ENCODE measurements around the gene ARL3. TPM values are rescaled to one million over a fixed set of nuclear protein-coding genes. Genes with fewer than 3 reads are reported as not detected.

ARL3 gene
- total and polyA plus RNA-seq, 2 donors: 8.5 to 17.4 TPM

DNA sequence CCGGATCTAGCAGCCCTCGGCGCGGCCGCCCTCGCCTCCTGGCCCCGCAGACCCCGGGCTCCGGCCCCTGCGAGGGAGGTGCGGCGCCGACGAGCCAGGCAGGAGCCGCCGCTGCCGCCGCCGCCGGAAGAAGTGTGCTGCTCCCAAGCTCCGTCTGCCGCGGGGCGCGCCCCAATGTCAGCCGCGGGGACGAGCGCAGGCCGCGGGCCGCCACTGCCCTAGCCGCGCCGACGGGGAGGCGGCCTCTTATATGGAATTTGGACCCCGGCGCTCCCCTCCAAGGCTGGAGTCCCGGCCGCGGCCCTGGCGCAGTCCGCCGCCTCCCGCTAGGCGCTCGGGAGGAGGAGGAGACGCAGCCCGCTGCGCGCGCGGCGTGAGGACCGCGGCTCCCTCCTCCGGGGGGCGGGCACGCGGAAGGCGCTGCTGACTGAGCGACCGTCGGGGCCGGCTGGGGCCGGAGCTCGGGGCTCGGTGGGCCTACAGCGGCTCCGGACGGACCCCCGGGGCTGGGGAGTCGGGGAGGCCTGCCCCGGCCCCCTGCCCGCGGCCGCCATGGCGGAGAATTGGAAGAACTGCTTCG lies 70.0 kb downstream of the ARL3 start, which contains the start of gene TRIM8:
TSS of gene TRIM8 (plus strand) at position 414 of the 580 bp plus-strand sequence. CDS start at position 553, 139 bp downstream.
- H3K36me3 ChIP-seq (ENCODE audit: insufficient read depth): no peaks in the 10 kb centered on the region
- H3K4me3 ChIP-seq (ENCODE audit: low read depth, low read length): peak within 1 kb of the TSS; percentile 89
- under 1% methylated on average over 80 of the region's 80 CpGs for WGBS
- no peak for DNase-seq (ENCODE audit: extremely low spot score)
- H3K4me1 ChIP-seq (ENCODE audit: insufficient read depth): no peaks in the 10 kb centered on the region
- peak within 1 kb of the TSS; percentile 98 for H3K27ac ChIP-seq (ENCODE audit: low read depth)

DNA sequence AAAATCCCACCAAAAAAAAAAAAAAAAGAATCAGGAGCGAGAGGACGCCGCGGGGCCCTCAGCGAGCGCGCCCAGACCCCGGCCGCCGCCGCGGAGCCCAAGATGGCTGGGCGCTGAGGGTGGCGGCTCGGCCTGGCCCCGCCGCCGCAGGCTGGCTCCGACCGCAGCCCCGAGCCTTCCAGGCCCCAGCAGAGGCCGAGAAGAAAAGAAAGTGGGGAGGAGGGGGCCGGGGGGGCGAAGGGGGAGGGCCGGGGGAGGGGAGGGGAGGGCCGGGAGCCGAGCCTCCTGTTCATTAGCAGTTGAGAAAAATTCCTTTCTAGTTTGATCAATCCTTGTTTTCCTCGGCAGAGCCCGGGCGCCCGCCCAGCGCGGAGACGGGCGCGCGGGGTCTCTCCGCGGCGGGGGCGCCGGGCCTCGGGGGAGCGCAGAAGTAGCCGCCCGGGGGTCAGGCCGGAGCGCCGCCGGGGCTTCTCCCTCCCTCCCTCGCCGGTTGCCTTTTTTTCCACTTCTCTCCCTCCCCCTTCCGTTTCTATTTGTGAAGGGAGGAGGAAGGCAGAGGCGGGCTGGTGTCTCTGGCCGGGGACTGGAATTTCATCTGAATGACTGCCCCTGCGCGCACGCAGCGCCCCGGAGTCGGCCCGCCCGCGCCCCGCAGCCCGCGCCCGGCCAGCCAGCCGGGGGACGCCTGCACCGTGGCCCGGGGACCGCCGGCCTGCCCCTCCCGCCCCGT lies 70.7 kb downstream of the ARL3 start:
- Histone ChIP-seq H3K27ac (ENCODE audit: low read depth) (peak overlapping the region; percentile 98), H3K36me3 (ENCODE audit: insufficient read depth) (no peaks in the 10 kb centered on the region), H3K4me1 (ENCODE audit: insufficient read depth) (no peaks in the 10 kb centered on the region), H3K4me3 (ENCODE audit: low read depth, low read length) (peak overlapping the region; percentile 89)
- under 1% methylated on average over 72 of the region's 76 CpGs for WGBS
- no peak for DNase-seq (ENCODE audit: extremely low spot score)

- DNase-seq (ENCODE audit: extremely low spot score): no peak
- under 1% methylated on average over 45 of the region's 45 CpGs for WGBS
- H3K36me3 ChIP-seq (ENCODE audit: insufficient read depth): no peaks in the 10 kb centered on the region
- H3K27ac ChIP-seq (ENCODE audit: low read depth): peak overlapping the region; percentile 98
- no peaks in the 10 kb centered on the region for H3K4me1 ChIP-seq (ENCODE audit: insufficient read depth)
- peak overlapping the region; percentile 89 for H3K4me3 ChIP-seq (ENCODE audit: low read depth, low read length)
These were observed 71.4 kb downstream of the ARL3 start for GRCh38 chr10:102642736-102643335.

DNA sequence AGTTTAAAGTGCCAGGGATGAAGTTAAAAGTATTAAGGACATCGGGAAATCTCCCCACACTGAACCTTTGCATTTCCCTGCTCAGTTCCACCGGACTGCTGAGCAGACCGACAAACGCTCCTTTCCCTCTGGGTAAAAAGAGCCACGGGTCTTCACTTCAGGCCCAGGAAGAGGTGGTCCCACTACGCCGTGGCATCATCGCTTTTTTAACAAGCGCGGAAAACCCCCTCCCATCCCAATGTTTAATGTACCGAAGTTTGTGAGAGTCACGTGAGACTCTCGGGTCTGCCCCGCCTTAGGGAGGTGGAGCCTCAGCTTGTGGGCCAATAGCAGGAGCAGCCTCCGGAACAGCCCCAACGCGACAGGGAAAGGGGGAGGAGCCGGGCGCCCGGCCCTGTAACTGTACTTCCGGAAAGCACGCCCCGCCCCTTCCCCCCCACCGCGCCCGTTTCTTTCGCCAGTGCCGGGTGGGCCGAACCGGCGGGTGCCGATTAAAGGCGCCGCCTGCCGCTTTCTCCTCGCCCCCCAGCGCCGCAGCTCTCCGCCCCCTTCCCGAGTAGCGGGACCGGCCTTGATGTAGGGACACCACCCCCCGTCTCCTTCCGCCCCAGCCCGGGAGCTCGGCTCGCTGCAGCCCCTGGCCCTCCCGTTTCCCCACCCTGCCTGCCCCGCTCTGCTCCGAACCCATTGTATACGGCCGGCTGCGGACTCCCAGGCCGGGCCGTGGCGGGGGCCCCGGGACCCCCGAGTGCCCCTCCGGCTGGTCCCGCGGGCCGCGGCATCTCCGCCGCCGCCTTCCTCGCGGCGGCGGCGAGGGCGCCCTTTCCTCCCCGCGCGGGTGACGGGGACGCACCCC lies 72.1 kb downstream of the ARL3 start:
- peak overlapping the region; percentile 98 for H3K27ac ChIP-seq (ENCODE audit: low read depth)
- WGBS: 1% methylated on average over 77 of the region's 77 CpGs
- peak; percentile 97 for DNase-seq (ENCODE audit: extremely low spot score)
- no peaks in the 10 kb centered on the region for H3K4me1 ChIP-seq (ENCODE audit: insufficient read depth)
- peak overlapping the region; percentile 89 for H3K4me3 ChIP-seq (ENCODE audit: low read depth, low read length)
- H3K36me3 ChIP-seq (ENCODE audit: insufficient read depth): no peaks in the 10 kb centered on the region

DNA sequence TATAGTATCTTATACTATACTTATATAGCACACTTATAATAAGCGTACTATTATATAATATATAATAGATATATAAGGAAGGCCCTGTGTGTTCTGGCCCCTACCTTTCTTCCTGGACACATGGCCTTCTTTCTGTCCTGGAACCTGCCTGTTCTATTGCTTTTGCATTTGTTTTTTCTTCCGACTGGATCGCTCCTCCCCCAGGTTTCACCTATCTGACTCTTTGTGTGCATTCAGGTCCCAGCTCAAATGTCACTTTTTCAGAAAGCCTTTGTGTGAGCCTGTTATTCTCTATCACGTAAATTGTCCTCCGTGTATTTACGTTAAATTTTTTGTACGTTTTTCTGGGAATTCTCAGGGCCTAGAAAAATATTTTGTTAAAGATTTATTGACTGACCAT lies 72.8 kb downstream of the ARL3 start:
- Histone ChIP-seq H3K27ac (ENCODE audit: low read depth) (peak overlapping the region; percentile 92), H3K4me3 (ENCODE audit: low read depth, low read length) (peak overlapping the region; percentile 89)
- WGBS: 27% methylated on average over 7 of the region's 7 CpGs

GRCh38 chr10:102639537-102639936 lies 74.7 kb downstream of the ARL3 start:
- no peak for DNase-seq (ENCODE audit: extremely low spot score)
- no peak overlapping the region for H3K27ac ChIP-seq (ENCODE audit: low read depth)
- no peaks in the 10 kb centered on the region for H3K36me3 ChIP-seq (ENCODE audit: insufficient read depth)
- 18% methylated on average over 2 of the region's 2 CpGs for WGBS
- H3K4me3 ChIP-seq (ENCODE audit: low read depth, low read length): no peak overlapping the region
- no peaks in the 10 kb centered on the region for H3K4me1 ChIP-seq (ENCODE audit: insufficient read depth)

More for the DNA sequence above, 72.8 kb downstream of the ARL3 start:
- DNase-seq (ENCODE audit: extremely low spot score): no peak
- Histone ChIP-seq H3K36me3 (ENCODE audit: insufficient read depth) (no peaks in the 10 kb centered on the region), H3K4me1 (ENCODE audit: insufficient read depth) (no peaks in the 10 kb centered on the region)

DNA sequence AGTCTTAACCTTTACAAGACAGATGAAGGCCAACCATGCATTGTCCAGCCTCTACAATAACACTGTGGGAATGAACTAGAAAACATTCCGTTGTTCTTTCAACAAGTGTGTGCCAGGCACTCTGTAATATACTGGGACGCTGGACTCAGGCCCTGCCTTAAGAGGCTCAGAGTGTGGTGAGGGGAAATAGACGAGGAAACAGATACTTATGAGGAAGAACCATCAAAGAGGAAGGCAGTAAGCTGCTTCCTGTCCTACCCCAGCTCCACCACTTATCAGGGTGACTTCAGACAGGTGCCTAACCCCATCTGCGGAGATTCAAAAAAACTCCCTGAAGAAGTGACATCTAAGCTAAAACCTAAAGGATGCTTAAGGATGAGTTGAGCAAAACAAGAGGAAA lies 78.8 kb downstream of the ARL3 start:
- no peak overlapping the region for H3K27ac ChIP-seq (ENCODE audit: low read depth)
- H3K36me3 ChIP-seq (ENCODE audit: insufficient read depth): no peaks in the 10 kb centered on the region
- no peaks in the 10 kb centered on the region for H3K4me1 ChIP-seq (ENCODE audit: insufficient read depth)
- 52% methylated on average over 4 of the region's 4 CpGs for WGBS
- H3K4me3 ChIP-seq (ENCODE audit: low read depth, low read length): no peak overlapping the region
- no peak for DNase-seq (ENCODE audit: extremely low spot score)

GRCh38 chr10:102634686-102635085 lies 79.5 kb downstream of the ARL3 start:
- 61% methylated on average over 4 of the region's 4 CpGs for WGBS
- H3K27ac ChIP-seq (ENCODE audit: low read depth): no peak overlapping the region
- DNase-seq (ENCODE audit: extremely low spot score): peak; percentile 66
- H3K36me3 ChIP-seq (ENCODE audit: insufficient read depth): no peaks in the 10 kb centered on the region
- H3K4me3 ChIP-seq (ENCODE audit: low read depth, low read length): no peak overlapping the region
- H3K4me1 ChIP-seq (ENCODE audit: insufficient read depth): no peaks in the 10 kb centered on the region

GRCh38 chr10:102633848-102634247 lies 80.3 kb downstream of the ARL3 start:
- DNase-seq (ENCODE audit: extremely low spot score): no peak
- 86% methylated on average over 5 of the region's 5 CpGs for WGBS
- H3K4me3 ChIP-seq (ENCODE audit: low read depth, low read length): no peak overlapping the region
- H3K36me3 ChIP-seq (ENCODE audit: insufficient read depth): no peaks in the 10 kb centered on the region
- H3K27ac ChIP-seq (ENCODE audit: low read depth): peak overlapping the region; percentile 76
- H3K4me1 ChIP-seq (ENCODE audit: insufficient read depth): no peaks in the 10 kb centered on the region

- Histone ChIP-seq H3K4me3 (ENCODE audit: low read depth, low read length) (no peak overlapping the region), H3K4me1 (ENCODE audit: insufficient read depth) (no peaks in the 10 kb centered on the region), H3K36me3 (ENCODE audit: insufficient read depth) (no peaks in the 10 kb centered on the region), H3K27ac (ENCODE audit: low read depth) (peak overlapping the region; percentile 76)
- DNase-seq (ENCODE audit: extremely low spot score): no peak
- 6% methylated on average over 6 of the region's 6 CpGs for WGBS
These were observed 80.9 kb downstream of the ARL3 start for GRCh38 chr10:102633287-102633686.

DNA sequence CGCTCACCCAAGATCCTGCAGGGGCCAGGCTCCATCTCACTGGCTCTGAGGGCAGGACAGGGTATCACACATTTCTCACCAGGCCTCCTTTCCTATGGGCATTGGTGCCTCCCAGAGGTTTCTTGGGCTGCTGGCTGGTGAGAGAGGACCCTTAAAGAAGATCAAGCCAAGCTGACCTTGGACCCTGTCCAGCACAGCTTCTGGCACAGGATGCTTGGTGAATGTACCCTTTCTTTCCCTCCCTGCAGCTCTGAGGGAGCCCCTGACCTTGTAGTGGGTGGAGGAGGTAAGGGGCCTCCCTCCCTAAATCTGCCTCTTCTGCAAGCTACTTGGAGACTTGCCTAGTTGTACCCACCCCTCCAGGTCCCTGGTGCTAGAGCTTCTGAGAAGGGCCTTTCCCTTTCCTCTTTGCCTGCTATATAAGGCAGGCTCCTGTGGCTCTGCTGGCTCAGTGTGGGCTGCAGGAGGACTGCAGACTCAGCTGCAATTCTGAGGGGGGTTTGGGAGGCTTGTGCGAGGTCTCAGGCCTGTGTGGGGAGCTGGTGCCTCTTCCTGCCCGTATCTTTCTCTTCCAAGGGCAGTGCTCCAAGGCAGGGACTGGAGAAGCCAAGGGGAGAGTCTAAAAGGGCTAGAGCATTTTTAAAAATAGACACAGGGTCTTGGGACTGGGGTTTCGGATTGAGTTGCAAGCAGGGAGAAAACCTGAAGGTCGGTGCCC lies 81.6 kb downstream of the ARL3 start:
- H3K27ac ChIP-seq (ENCODE audit: low read depth): no peak overlapping the region
- H3K4me3 ChIP-seq (ENCODE audit: low read depth, low read length): no peak overlapping the region
- peak; percentile 74 for DNase-seq (ENCODE audit: extremely low spot score)
- no peaks in the 10 kb centered on the region for H3K4me1 ChIP-seq (ENCODE audit: insufficient read depth)
- H3K36me3 ChIP-seq (ENCODE audit: insufficient read depth): no peaks in the 10 kb centered on the region
- 26% methylated on average over 5 of the region's 5 CpGs for WGBS

DNA sequence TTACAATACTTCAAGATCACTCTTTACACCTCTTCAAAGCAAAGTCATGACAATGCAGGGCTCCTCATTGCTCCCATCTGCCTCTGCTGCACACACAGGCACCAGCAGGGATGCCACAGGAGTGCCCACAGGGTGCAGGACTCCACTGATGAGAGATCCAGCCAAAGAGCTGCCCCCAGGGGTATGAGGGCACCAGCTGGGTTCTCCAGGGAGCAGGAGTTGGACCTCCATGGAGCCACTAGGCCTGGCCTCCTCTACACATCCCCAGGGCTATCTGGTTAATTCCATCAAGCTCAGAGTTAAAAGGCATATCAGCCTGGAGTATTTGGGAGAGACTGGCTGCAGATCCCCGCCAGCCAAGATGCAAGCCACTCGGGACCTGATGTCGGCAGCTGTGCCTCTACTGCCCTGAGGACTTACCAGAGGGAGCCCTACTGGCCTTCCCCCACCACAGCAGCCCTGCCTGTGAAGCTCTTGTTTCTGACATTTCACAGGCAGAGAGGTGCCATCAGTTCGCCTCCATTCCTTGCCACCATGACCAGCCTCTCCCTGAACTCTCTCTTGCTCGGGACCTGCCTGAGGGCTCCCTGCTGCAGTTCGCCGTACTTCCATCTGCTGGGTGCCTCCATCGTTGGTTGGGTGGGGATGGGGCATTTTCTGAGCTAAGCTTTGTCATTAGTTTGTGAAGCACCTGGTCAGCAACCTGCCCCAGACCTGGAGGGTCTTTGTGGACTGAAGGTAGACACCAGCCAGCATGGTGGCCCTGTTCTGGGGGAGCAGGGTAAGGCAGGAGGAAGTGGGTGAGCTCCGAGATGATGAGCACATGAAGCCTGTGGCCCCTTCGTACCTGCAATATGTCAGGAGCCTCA lies 82.4 kb downstream of the ARL3 start:
- H3K27ac ChIP-seq (ENCODE audit: low read depth): no peak overlapping the region
- no peaks in the 10 kb centered on the region for H3K4me1 ChIP-seq (ENCODE audit: insufficient read depth)
- no peaks in the 10 kb centered on the region for H3K36me3 ChIP-seq (ENCODE audit: insufficient read depth)
- WGBS: 86% methylated on average over 10 of the region's 10 CpGs
- DNase-seq (ENCODE audit: extremely low spot score): no peak
- no peak overlapping the region for H3K4me3 ChIP-seq (ENCODE audit: low read depth, low read length)
